ENCODE results near the gene CABLES2.

CABLES2 gene

GRCh38 chr20:62445553-62446340 lies 38.7 kb upstream of the CABLES2 start:
- TF ChIP-seq GATA1 (IDR thresholded peaks at IDR 0.05; ENCODE audit: low read depth, low read length) (no peak), POLR2A (IDR thresholded peaks at IDR 0.05; ENCODE audit: low read length) (no peak)
- DNase-seq = no peak

- no peak for DNase-seq
- TF ChIP-seq POLR2A (IDR thresholded peaks at IDR 0.05; ENCODE audit: low read length) = no peak
- no peak for TF ChIP-seq GATA1 (IDR thresholded peaks at IDR 0.05; ENCODE audit: low read depth, low read length)
These were observed 37.2 kb upstream of the CABLES2 start for GRCh38 chr20:62444286-62444685.

GRCh38 chr20:62441987-62442539 lies 35.0 kb upstream of the CABLES2 start:
- no peak for DNase-seq
- TF ChIP-seq GATA1 (IDR thresholded peaks at IDR 0.05; ENCODE audit: low read depth, low read length) = no peak
- no peak for TF ChIP-seq POLR2A (IDR thresholded peaks at IDR 0.05; ENCODE audit: low read length)

GRCh38 chr20:62439218-62439617 lies 32.1 kb upstream of the CABLES2 start:
- no peak for DNase-seq
- TF ChIP-seq GATA1 (IDR thresholded peaks at IDR 0.05; ENCODE audit: low read depth, low read length) (no peak), POLR2A (IDR thresholded peaks at IDR 0.05; ENCODE audit: low read length) (no peak)

- TF ChIP-seq GATA1 (IDR thresholded peaks at IDR 0.05; ENCODE audit: low read depth, low read length) = no peak
- TF ChIP-seq POLR2A (IDR thresholded peaks at IDR 0.05; ENCODE audit: low read length) = no peak
- no peak for DNase-seq
These were observed 30.8 kb upstream of the CABLES2 start for GRCh38 chr20:62437927-62438326.

GRCh38 chr20:62437496-62437895 lies 30.4 kb upstream of the CABLES2 start:
- TF ChIP-seq GATA1 (IDR thresholded peaks at IDR 0.05; ENCODE audit: low read depth, low read length) (no peak), POLR2A (IDR thresholded peaks at IDR 0.05; ENCODE audit: low read length) (no peak)
- DNase-seq = no peak

GRCh38 chr20:62436692-62437091 lies 29.6 kb upstream of the CABLES2 start:
- TF ChIP-seq GATA1 (IDR thresholded peaks at IDR 0.05; ENCODE audit: low read depth, low read length) (no peak), POLR2A (IDR thresholded peaks at IDR 0.05; ENCODE audit: low read length) (no peak)
- no peak for DNase-seq

GRCh38 chr20:62433658-62434497 lies 26.8 kb upstream of the CABLES2 start:
- TF ChIP-seq GATA1 (IDR thresholded peaks at IDR 0.05; ENCODE audit: low read depth, low read length) (no peak), POLR2A (IDR thresholded peaks at IDR 0.05; ENCODE audit: low read length) (no peak)
- DNase-seq = no peak

GRCh38 chr20:62430866-62431447 lies 23.9 kb upstream of the CABLES2 start:
- TF ChIP-seq POLR2A (IDR thresholded peaks at IDR 0.05; ENCODE audit: low read length) = no peak
- no peak for TF ChIP-seq GATA1 (IDR thresholded peaks at IDR 0.05; ENCODE audit: low read depth, low read length)
- DNase-seq = no peak

- no peak for DNase-seq
These were observed 23.3 kb upstream of the CABLES2 start for GRCh38 chr20:62430311-62430853.

GRCh38 chr20:62429455-62430310 lies 22.6 kb upstream of the CABLES2 start:
- TF ChIP-seq GATA1 (IDR thresholded peaks at IDR 0.05; ENCODE audit: low read depth, low read length) = no peak
- TF ChIP-seq POLR2A (IDR thresholded peaks at IDR 0.05; ENCODE audit: low read length) = no peak
- DNase-seq = no peak

More at GRCh38 chr20:62430311-62430853, 23.3 kb upstream of the CABLES2 start:
- TF ChIP-seq GATA1 (IDR thresholded peaks at IDR 0.05; ENCODE audit: low read depth, low read length) (no peak), POLR2A (IDR thresholded peaks at IDR 0.05; ENCODE audit: low read length) (no peak)

GRCh38 chr20:62428396-62429295 lies 21.6 kb upstream of the CABLES2 start:
- DNase-seq = no peak
- TF ChIP-seq GATA1 (IDR thresholded peaks at IDR 0.05; ENCODE audit: low read depth, low read length) (no peak), POLR2A (IDR thresholded peaks at IDR 0.05; ENCODE audit: low read length) (no peak)

Data from erythroblast (primary cell).